WTC11 (cell line): Measurements from ENCODE around the gene APBB1.

Experiments used
- AFF4 ChIP-seq: sonication (generic); formaldehyde crosslinking; IDR thresholded peaks from 2 replicates; pipeline ENCODE4 v1.8.1; 2023; ENCODE audit warnings: mild to moderate bottlenecking, missing genetic modification reagents, borderline replicate concordance
- CTCF ChIP-seq: fragments of 200-600 bp; IDR thresholded peaks from 2 replicates; pipeline ENCODE4 v1.8.0; 2022; ENCODE audit warnings: antibody characterized with exemption
- JUN ChIP-seq: sonication (generic); formaldehyde crosslinking; IDR thresholded peaks from 2 replicates; pipeline ENCODE4 v1.8.0; 2023; ENCODE audit warnings: mild to moderate bottlenecking, missing genetic modification reagents
- MAX ChIP-seq: sonication (generic); formaldehyde crosslinking; IDR thresholded peaks from 2 replicates; pipeline ENCODE4 v1.8.0; 2022; ENCODE audit warnings: mild to moderate bottlenecking, missing genetic modification reagents
- SP1 ChIP-seq: sonication (generic); formaldehyde crosslinking; conservative IDR thresholded peaks from 2 replicates; pipeline ENCODE4 v1.8.1; 2022; ENCODE audit warnings: missing genetic modification reagents
- ZNF219 ChIP-seq: sonication (generic); formaldehyde crosslinking; IDR thresholded peaks from 2 replicates; pipeline ENCODE4 v1.8.0; 2023; ENCODE audit warnings: missing genetic modification reagents, mild to moderate bottlenecking, borderline replicate concordance
- ZNF263 ChIP-seq: sonication (generic); formaldehyde crosslinking; IDR thresholded peaks from 2 replicates; pipeline ENCODE4 v1.8.1; 2022; ENCODE audit warnings: low read depth, mild to moderate bottlenecking, moderate library complexity, missing genetic modification reagents

GRCh38 chr11:6442441-6442840 is 23.5 kb upstream of the APBB1 start:
- TF ChIP-seq ZNF219 (CRISPR knock-in tag) (no peak), MAX (CRISPR knock-in tag) (no peak), SP1 (CRISPR knock-in tag) (no peak), JUN (CRISPR knock-in tag) (no peak), CTCF (no peak), ZNF263 (CRISPR knock-in tag) (no peak), AFF4 (CRISPR knock-in tag) (no peak)
